GM12891 (cell line): ENCODE results near the gene PILRA.
A peak's percentile ranks its signal among the peaks of the same experiment; 100 is the strongest.
"Not testable (repeated sequence)": the region's sequence is repeated elsewhere in the genome, so short reads cannot be mapped to it uniquely, and the experiment has no call there.

Experiments used
- DNase-seq: peaks from one replicate; pipeline ENCODE4 v3.0.0; 2011; ENCODE audit warnings: low spot score; ENCODE audit not compliant: insufficient read length
- FAIRE-seq: peaks from 2 replicates; lab custom pipeline; 2011; peaks lifted over from hg19 to GRCh38; lab: Jason Lieb, UNC
- PAX5 ChIP-seq: IDR thresholded peaks from 2 replicates; pipeline ENCODE4 v1.6.1; 2011; ENCODE audit warnings: low read length, moderate library complexity, mild to moderate bottlenecking; ENCODE audit not compliant: insufficient read depth, severe bottlenecking
- POLR2A ChIP-seq: IDR thresholded peaks from 2 replicates; pipeline ENCODE4 v1.6.1; 2011; ENCODE audit warnings: low read depth, low read length, control low read depth
- POLR2AphosphoS5 ChIP-seq: IDR thresholded peaks from 2 replicates; pipeline ENCODE4 v1.6.1; 2011; ENCODE audit warnings: low read depth, low read length, control low read depth
- POU2F2 ChIP-seq: IDR thresholded peaks from 2 replicates; pipeline ENCODE4 v1.6.1; 2011; ENCODE audit warnings: low read depth, mild to moderate bottlenecking, control low read depth, low read length, moderate library complexity
- SPI1 ChIP-seq: IDR thresholded peaks from 2 replicates; pipeline ENCODE4 v1.6.1; 2011; ENCODE audit warnings: low read depth, low read length, control low read depth
- TAF1 ChIP-seq: IDR thresholded peaks from 2 replicates; pipeline ENCODE4 v1.6.1; 2011; ENCODE audit warnings: low read depth, low read length, control low read depth

The PILRA gene

GRCh38 chr7:100376066-100376465 lies 2.8 kb downstream of the PILRA start:
- TF ChIP-seq SPI1 (no peak), TAF1 (no peak), POLR2A (no peak), PAX5 (no peak)
- DNase-seq (no peak), FAIRE-seq (no peak)

GRCh38 chr7:100378114-100378755 lies 4.9 kb downstream of the PILRA start:
- TF ChIP-seq SPI1, result no peak
- no peak for TF ChIP-seq POLR2AphosphoS5
- no peak for TF ChIP-seq POLR2A
- TF ChIP-seq TAF1, result no peak
- no peak for TF ChIP-seq PAX5
- TF ChIP-seq POU2F2, result no peak
- no peak for DNase-seq
- no peak for FAIRE-seq

GRCh38 chr7:100380196-100380595 lies 6.9 kb downstream of the PILRA start:
- DNase-seq (no peak), FAIRE-seq (no peak)
- TF ChIP-seq PAX5 (no peak), POLR2AphosphoS5 (no peak), TAF1 (no peak), POU2F2 (no peak), SPI1 (no peak), POLR2A (no peak)

- DNase-seq, FAIRE-seq: not testable (repeated sequence)
These were observed 8.4 kb downstream of the PILRA start for GRCh38 chr7:100381531-100382233.

- DNase-seq, result not testable (repeated sequence)
- FAIRE-seq, result peak; percentile 71
These were observed 9.1 kb downstream of the PILRA start for GRCh38 chr7:100382234-100382853.

- TF ChIP-seq POLR2AphosphoS5, result no peak
- no peak for TF ChIP-seq POLR2A
- no peak for TF ChIP-seq POU2F2
- TF ChIP-seq TAF1, result no peak
- no peak for TF ChIP-seq PAX5
- no peak for TF ChIP-seq SPI1
- peak; percentile 56 for FAIRE-seq
- no peak for DNase-seq
These were observed 11.5 kb downstream of the PILRA start for GRCh38 chr7:100384628-100385294.

- no peak for DNase-seq
These were observed 13.7 kb downstream of the PILRA start for GRCh38 chr7:100386940-100387339.

GRCh38 chr7:100387695-100388094 lies 14.4 kb downstream of the PILRA start:
- TF ChIP-seq POLR2AphosphoS5, result no peak
- TF ChIP-seq TAF1, result no peak
- no peak for TF ChIP-seq SPI1
- TF ChIP-seq POU2F2, result no peak
- no peak for TF ChIP-seq POLR2A
- TF ChIP-seq PAX5, result no peak
- no peak for FAIRE-seq
- DNase-seq, result no peak

More at GRCh38 chr7:100386940-100387339, 13.7 kb downstream of the PILRA start:
- FAIRE-seq, result no peak
- TF ChIP-seq TAF1 (no peak), PAX5 (no peak), POLR2AphosphoS5 (no peak), POLR2A (no peak), SPI1 (no peak)

- FAIRE-seq (no peak), DNase-seq (no peak)
- TF ChIP-seq PAX5 (no peak), SPI1 (no peak), POLR2A (no peak), POU2F2 (no peak), POLR2AphosphoS5 (no peak), TAF1 (no peak)
These were observed 16.3 kb downstream of the PILRA start for GRCh38 chr7:100389437-100390088.
